Ovary (tissue), 9 donors: ENCODE data around the gene REP15. TPM values are rescaled to one million over a fixed set of nuclear protein-coding genes. Genes with fewer than 3 reads are reported as not detected.

Source experiments
- DNase-seq, 5 donors: peaks; one replicate each; pipeline ENCODE4 v3.0.0-alpha.2; 2019 to 2020
- H3K27ac ChIP-seq, 2 donors: fragments of 200-600 bp; one replicate each; pipeline versions ENCODE4 v1.5.1 to v1.8.0; 2019 to 2022
- H3K27me3 ChIP-seq: fragments of 200-600 bp; one replicate; pipeline ENCODE4 v1.8.0; 2022
- H3K36me3 ChIP-seq: fragments of 200-600 bp; sonication (generic); one replicate; pipeline ENCODE4 v1.5.1; 2019
- H3K4me1 ChIP-seq: one replicate; pipeline ENCODE4 v1.8.1; 2013; ENCODE audit warnings: mild to moderate bottlenecking, moderate library complexity; ENCODE audit not compliant: insufficient read depth
- H3K4me3 ChIP-seq: fragments of 200-600 bp; sonication (generic); one replicate; pipeline ENCODE4 v1.5.1; 2017
- H3K9me3 ChIP-seq, 2 donors: fragments of 200-600 bp in 1 of 2; sonication (generic) in 1 of 2; one replicate each; pipeline versions ENCODE4 v1.5.1 to v1.8.1; 2013 to 2019; ENCODE audit warnings: mild to moderate bottlenecking in 1 of 2, moderate library complexity in 1 of 2
- EP300 ChIP-seq: sonication (generic); formaldehyde crosslinking; IDR thresholded peaks from one replicate; pipeline ENCODE4 v1.6.1; 2017; ENCODE audit warnings: antibody characterized with exemption
- POLR2A ChIP-seq: fragments of 450-650 bp; IDR thresholded peaks from one replicate; pipeline ENCODE4 v1.6.1; 2017; ENCODE audit warnings: antibody characterized with exemption, mild to moderate bottlenecking, moderate library complexity
- WGBS, 3 donors: extraction: QIAGEN DNeasy Blood & Tissue Kit in 1 of 3; methylation state at CpG; one replicate each; pipeline versions ENCODE4 v1.1.5 to v1.1.7; 2013 to 2017; 5-methylcytosine and 5-hydroxymethylcytosine counted together
- intact Hi-C, 4 donors: fragments of 100-400 bp; cut with DNase I; formaldehyde crosslinking; loops; one replicate each; pipeline versions ENCODE4 v1.11.0 to v1.15.1; 2022 to 2023
- polyA plus RNA-seq, 2 donors: library from polyadenylated mRNA; stranded (reverse); fragments of 200-250 nt in 1 of 2; fragments of 350-450 nt in 1 of 2; fragmentation: Illumina TruSeq in 1 of 2; extraction: RNeasy Lipid Tissue Mini Kit (QIAGEN cat#74804) in 1 of 2; gene quantifications; one replicate each; pipeline ENCODE4 v1.2.3, GENCODE V29; 2013 to 2014
- total RNA-seq, 7 donors: library from RNA; depleted of rRNA in 2 of 7; stranded (reverse); fragments of >200 nt in 2 of 7; fragmentation: NEBNext Ultra II Directional in 3 of 7; extraction: Animal tissue kit (Norgen Biotek cat#: 25700) in 3 of 7; gene quantifications; one replicate each; pipeline versions ENCODE4 v1.1.0 to v1.2.4, GENCODE V29; 2016 to 2023
- TF ChIP-seq, protein P1 (sequence below), 3 donors: fragments of 450-650 bp in 2 of 3; fragments of 200-600 bp in 1 of 3; IDR thresholded peaks; one replicate each; pipeline versions ENCODE4 v1.5.1 to v1.8.0; 2016 to 2022; ENCODE audit warnings: antibody characterized with exemption in 3 of 3, mild to moderate bottlenecking in 1 of 3
- donor health status: DM: no; HTN: no; CAD: no; lungs with moderate emphysema.
- donor health status: DM: no; HTN: no; CAD: no.
- donor health status: Bipolar disorder and iron deficiency.
- donor health status: DM: yes; HTN: yes; CAD: no.
- donor health status: DM: no; HTN: no; CAD: no.
- donor health status: DM: yes; HTN: yes; CAD: no.

Gene REP15
- total and polyA plus RNA-seq, 9 donors: 0.57 to 3.5 (median 2.2) TPM

DNA sequence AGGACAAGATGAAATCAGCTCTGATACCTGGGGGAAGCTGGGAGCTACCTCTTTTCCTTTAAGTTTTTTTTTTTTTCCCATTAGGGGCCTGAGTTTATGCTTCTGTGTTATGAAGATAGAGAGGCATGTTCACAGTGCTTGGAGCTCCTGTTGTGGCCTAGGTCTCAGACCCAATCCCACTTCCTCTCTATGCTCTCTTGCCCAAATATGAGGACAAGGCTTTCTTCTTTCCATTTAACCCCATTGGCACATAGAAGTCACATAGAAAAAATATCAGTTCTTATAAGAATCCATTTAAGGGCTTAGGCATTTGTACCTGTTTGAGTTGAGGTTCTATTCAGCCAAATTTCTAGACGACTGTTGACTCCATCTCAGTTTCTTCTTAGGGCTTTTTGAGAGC, 27.0 kb downstream of the REP15 start:
- H3K36me3 ChIP-seq: no peaks in the 10 kb centered on the region
- H3K27ac ChIP-seq: no peak overlapping the region
- no peaks in the 10 kb centered on the region for H3K27me3 ChIP-seq
- no peak for DNase-seq
- H3K4me3 ChIP-seq: no peak overlapping the region
- intact Hi-C loops: no loop called here
- H3K9me3 ChIP-seq: no peaks in the 10 kb centered on the region
- TF ChIP-seq, protein P1, sequence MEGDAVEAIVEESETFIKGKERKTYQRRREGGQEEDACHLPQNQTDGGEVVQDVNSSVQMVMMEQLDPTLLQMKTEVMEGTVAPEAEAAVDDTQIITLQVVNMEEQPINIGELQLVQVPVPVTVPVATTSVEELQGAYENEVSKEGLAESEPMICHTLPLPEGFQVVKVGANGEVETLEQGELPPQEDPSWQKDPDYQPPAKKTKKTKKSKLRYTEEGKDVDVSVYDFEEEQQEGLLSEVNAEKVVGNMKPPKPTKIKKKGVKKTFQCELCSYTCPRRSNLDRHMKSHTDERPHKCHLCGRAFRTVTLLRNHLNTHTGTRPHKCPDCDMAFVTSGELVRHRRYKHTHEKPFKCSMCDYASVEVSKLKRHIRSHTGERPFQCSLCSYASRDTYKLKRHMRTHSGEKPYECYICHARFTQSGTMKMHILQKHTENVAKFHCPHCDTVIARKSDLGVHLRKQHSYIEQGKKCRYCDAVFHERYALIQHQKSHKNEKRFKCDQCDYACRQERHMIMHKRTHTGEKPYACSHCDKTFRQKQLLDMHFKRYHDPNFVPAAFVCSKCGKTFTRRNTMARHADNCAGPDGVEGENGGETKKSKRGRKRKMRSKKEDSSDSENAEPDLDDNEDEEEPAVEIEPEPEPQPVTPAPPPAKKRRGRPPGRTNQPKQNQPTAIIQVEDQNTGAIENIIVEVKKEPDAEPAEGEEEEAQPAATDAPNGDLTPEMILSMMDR (IDR thresholded peaks at IDR 0.05): no peak
- TF ChIP-seq POLR2A: no peak
- TF ChIP-seq EP300: no peak
- WGBS, 3 donors: 79 to 85% (median 79%) methylated on average over 1 of the region's 1 CpG
- H3K4me1 ChIP-seq: no peaks in the 10 kb centered on the region

DNA sequence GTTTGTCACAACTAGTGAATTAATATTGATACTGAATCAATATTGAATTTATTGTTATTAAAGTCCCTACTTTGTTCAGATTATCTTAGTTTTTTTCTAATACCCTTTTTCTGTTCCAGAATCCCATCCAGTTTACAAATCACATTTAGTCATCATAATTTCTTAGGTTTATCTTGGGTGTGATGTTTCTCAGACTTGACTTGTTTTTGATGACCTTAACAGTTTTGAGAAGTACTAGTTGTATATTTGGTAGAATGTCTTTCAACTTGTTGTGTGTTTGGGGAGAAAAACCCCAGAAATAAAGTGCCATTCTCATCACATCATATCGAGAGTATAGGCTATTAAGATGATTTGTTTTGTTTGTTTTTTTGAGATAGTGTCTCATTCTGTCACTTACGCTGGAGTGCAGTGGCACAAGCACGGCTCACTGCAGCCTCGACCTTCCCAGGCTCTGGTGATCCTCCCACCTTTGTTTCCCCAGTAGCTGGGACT, 33.9 kb downstream of the REP15 start:
- intact Hi-C loops: loop anchor here in 1 of 4 donors (5.0 kb wide), 1 partner anchor 212 kb away; no protein-coding TSS in a partner anchor
- no peaks in the 10 kb centered on the region for H3K9me3 ChIP-seq
- no peak for DNase-seq
- no peak overlapping the region for H3K27ac ChIP-seq
- H3K36me3 ChIP-seq: no peaks in the 10 kb centered on the region
- WGBS, 3 donors: 85 to 88% (median 87%) methylated on average over 4 of the region's 4 CpGs
- no peaks in the 10 kb centered on the region for H3K4me1 ChIP-seq
- no peak for TF ChIP-seq POLR2A
- TF ChIP-seq, protein P1 (IDR thresholded peaks at IDR 0.05): no peak
- no peak overlapping the region for H3K4me3 ChIP-seq
- no peaks in the 10 kb centered on the region for H3K27me3 ChIP-seq

DNA sequence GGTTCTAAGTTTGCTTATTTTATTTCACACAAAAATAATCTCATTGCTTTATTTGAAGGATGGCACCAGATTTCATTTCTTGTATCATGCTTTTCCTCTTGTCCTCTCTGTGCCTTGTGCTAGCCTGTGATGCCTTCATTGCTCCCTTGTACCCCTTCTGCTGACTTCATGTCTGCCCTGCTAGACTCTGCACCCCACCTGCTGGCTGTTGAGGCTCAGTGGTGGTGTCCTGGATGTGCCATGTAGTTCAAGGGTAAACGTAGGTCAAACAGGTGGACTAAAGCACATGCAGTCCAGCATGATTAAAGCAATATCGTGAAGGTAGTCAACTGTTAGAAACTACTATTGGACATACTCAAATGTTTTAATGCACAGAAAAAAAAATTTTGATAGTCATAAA, 36.0 kb downstream of the REP15 start:
- WGBS, 3 donors: 53 to 66% (median 61%) methylated on average over 2 of the region's 2 CpGs
- no peak overlapping the region for H3K27ac ChIP-seq
- intact Hi-C loops: loop anchor here in 1 of 4 donors (5.0 kb wide), 1 partner anchor 210 kb away; no protein-coding TSS in a partner anchor
- no peaks in the 10 kb centered on the region for H3K4me1 ChIP-seq
- no peaks in the 10 kb centered on the region for H3K27me3 ChIP-seq
- H3K4me3 ChIP-seq: no peak overlapping the region
- H3K9me3 ChIP-seq: no peaks in the 10 kb centered on the region
- no peak for DNase-seq
- no peaks in the 10 kb centered on the region for H3K36me3 ChIP-seq
- TF ChIP-seq, protein P1 (IDR thresholded peaks at IDR 0.05): no peak
- TF ChIP-seq EP300 (no peak), POLR2A (no peak)

DNA sequence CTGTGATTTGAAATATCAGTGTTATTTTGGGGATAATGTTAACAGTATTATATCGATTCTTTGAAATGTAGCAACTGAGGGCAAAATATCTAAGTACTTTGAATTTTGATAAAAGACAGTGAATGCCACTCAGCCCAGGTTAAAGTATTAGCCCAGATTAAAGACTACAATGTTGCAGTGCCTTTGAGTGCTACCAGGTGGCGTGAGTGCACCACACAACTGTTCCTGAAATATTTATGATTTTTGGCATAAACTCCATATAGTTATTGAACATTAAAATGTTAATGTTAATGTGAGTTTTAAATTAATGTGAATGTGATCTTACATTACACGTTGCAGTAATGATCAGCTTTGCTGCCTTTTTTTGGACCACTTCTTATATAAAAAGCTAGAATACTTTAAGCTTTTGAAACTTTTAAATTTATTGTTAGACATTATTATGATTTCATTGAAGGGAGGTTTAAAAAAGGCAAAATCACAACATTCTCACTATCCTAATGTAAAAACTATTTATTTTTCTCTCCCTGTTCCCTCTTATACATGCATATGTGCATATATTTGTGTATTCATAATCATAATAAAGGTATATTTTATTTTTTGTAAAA, 36.9 kb downstream of the REP15 start:
- TF ChIP-seq, protein P1 (IDR thresholded peaks at IDR 0.05): peak; percentile 37 to 77 (median 69)
- TF ChIP-seq EP300: no peak
- H3K9me3 ChIP-seq: no peaks in the 10 kb centered on the region
- no peak overlapping the region for H3K27ac ChIP-seq
- intact Hi-C loops: loop anchor here in 1 of 4 donors (5.0 kb wide), 1 partner anchor 209 kb away; no protein-coding TSS in a partner anchor
- no peak overlapping the region for H3K4me3 ChIP-seq
- DNase-seq: peak in 1 of 5 donors; percentile 28
- no peaks in the 10 kb centered on the region for H3K27me3 ChIP-seq
- WGBS, 3 donors: 26 to 42% (median 31%) methylated on average over 3 of the region's 3 CpGs
- no peaks in the 10 kb centered on the region for H3K36me3 ChIP-seq
- H3K4me1 ChIP-seq: no peaks in the 10 kb centered on the region
